ENCODE data around the gene MAD2L2. TPM values are rescaled to one million over a fixed set of nuclear protein-coding genes. Genes with fewer than 3 reads are reported as not detected.

Gene MAD2L2
- total RNA-seq, 1 donor from 2014 or later = 30.0 TPM

- H3K4me3 ChIP-seq = no peak overlapping the region
- DNase-seq (ENCODE audit: extremely low spot score in 2 of 2) = no peak
- peaks cover 29% of the 10 kb centered on the region for H3K4me1 ChIP-seq
- H3K27ac ChIP-seq = no peak overlapping the region
- TF ChIP-seq CTCF (IDR thresholded peaks at IDR 0.05) (no peak), POLR2AphosphoS5 (IDR thresholded peaks at IDR 0.05; ENCODE audit: insufficient read depth in 1 of 2, low read depth in 1 of 2) (no peak)
- no peaks in the 10 kb centered on the region for H3K27me3 ChIP-seq
- H3K36me3 ChIP-seq = no peaks in the 10 kb centered on the region
- intact Hi-C loops (cut with DNase I) = no loop called here
- no peaks in the 10 kb centered on the region for H3K9me3 ChIP-seq
Measured at GRCh38 chr1:11684070-11684469, 3.1 kb upstream of the MAD2L2 start.

- Histone ChIP-seq H3K4me3 (no peak overlapping the region), H3K27ac (no peak overlapping the region), H3K36me3 (no peaks in the 10 kb centered on the region), H3K9me3 (no peaks in the 10 kb centered on the region), H3K4me1 (peaks cover 29% of the 10 kb centered on the region), H3K27me3 (no peaks in the 10 kb centered on the region)
- no peak for DNase-seq (ENCODE audit: extremely low spot score in 2 of 2)
- intact Hi-C loops (cut with DNase I) = no loop called here
- TF ChIP-seq CTCF (IDR thresholded peaks at IDR 0.05) (no peak), POLR2A (IDR thresholded peaks at IDR 0.05) (no peak), POLR2AphosphoS5 (IDR thresholded peaks at IDR 0.05; ENCODE audit: insufficient read depth in 1 of 2, low read depth in 1 of 2) (no peak)
Measured at GRCh38 chr1:11682799-11683198, 1.9 kb upstream of the MAD2L2 start.

GRCh38 chr1:11682287-11682771 lies 1.4 kb upstream of the MAD2L2 start:
- H3K4me1 ChIP-seq = peaks cover 29% of the 10 kb centered on the region
- no peaks in the 10 kb centered on the region for H3K9me3 ChIP-seq
- no peak for TF ChIP-seq POLR2AphosphoS5 (IDR thresholded peaks at IDR 0.05; ENCODE audit: insufficient read depth in 1 of 2, low read depth in 1 of 2)
- TF ChIP-seq CTCF (IDR thresholded peaks at IDR 0.05) = no peak
- no peak for TF ChIP-seq POLR2A (IDR thresholded peaks at IDR 0.05)
- H3K4me3 ChIP-seq = no peak overlapping the region
- intact Hi-C loops (cut with DNase I) = no loop called here
- H3K27me3 ChIP-seq = no peaks in the 10 kb centered on the region
- no peaks in the 10 kb centered on the region for H3K36me3 ChIP-seq
- H3K27ac ChIP-seq = no peak overlapping the region
- DNase-seq (ENCODE audit: extremely low spot score in 2 of 2) = no peak

GRCh38 chr1:11680270-11681070 lies 478 bp downstream of the MAD2L2 start:
- Histone ChIP-seq H3K9me3 (no peaks in the 10 kb centered on the region), H3K27ac (peak overlapping the region; percentile 82), H3K36me3 (peaks cover 0 to 11% of the 10 kb centered on the region in 2 donors), H3K4me1 (peaks cover 29% of the 10 kb centered on the region), H3K4me3 (peak overlapping the region; percentile 85 to 96), H3K27me3 (no peaks in the 10 kb centered on the region)
- intact Hi-C loops (cut with DNase I) = loop anchor here (1.0 kb wide), 1 partner anchor 16 kb away; the partner anchor contains the start of gene FBXO6
- DNase-seq (ENCODE audit: extremely low spot score in 2 of 2) = no peak
- TF ChIP-seq POLR2A (IDR thresholded peaks at IDR 0.05) (no peak), POLR2AphosphoS5 (IDR thresholded peaks at IDR 0.05; ENCODE audit: insufficient read depth in 1 of 2, low read depth in 1 of 2) (peak in 1 of 2 donors; percentile 70), CTCF (IDR thresholded peaks at IDR 0.05) (no peak)

- Histone ChIP-seq H3K27me3 (no peaks in the 10 kb centered on the region), H3K9me3 (no peaks in the 10 kb centered on the region), H3K36me3 (peaks cover 0 to 26% of the 10 kb centered on the region in 2 donors), H3K4me1 (peaks cover 29% of the 10 kb centered on the region), H3K27ac (no peak overlapping the region), H3K4me3 (no peak overlapping the region)
- no peak for TF ChIP-seq CTCF (IDR thresholded peaks at IDR 0.05)
- no peak for TF ChIP-seq POLR2A (IDR thresholded peaks at IDR 0.05)
- no peak for TF ChIP-seq POLR2AphosphoS5 (IDR thresholded peaks at IDR 0.05; ENCODE audit: insufficient read depth in 1 of 2, low read depth in 1 of 2)
- no peak for DNase-seq (ENCODE audit: extremely low spot score in 2 of 2)
- intact Hi-C loops (cut with DNase I) = no loop called here
Measured at GRCh38 chr1:11678442-11678841, 2.5 kb downstream of the MAD2L2 start.

Measured in vagina (tissue), 2 donors.